Endothelial cell of umbilical vein (primary cell): ENCODE data around the gene ZNF831. TPM values are rescaled to one million over a fixed set of nuclear protein-coding genes. Genes with fewer than 3 reads are reported as not detected.

Experiments
- BruUV-seq: library from RNA; stranded (reverse); fragments of 400-500 nt; replicated peaks from 2 replicates; lab custom pipeline; 2021; lab: Mats Ljungman, UMichigan
- CTCF ChIA-PET: fragments of 300-600, 350-600 bp; sonication (Branson Sonifier 250); formaldehyde crosslinking; loops from one replicate; lab custom pipeline; 2021; ENCODE audit warnings: antibody characterized with exemption, inconsistent platforms; lab: Charles Lee
- POLR2A ChIA-PET: fragments of 300-600, 350-600 bp; sonication (Branson Sonifier 250); formaldehyde crosslinking; loops from one replicate; lab custom pipeline; 2021; ENCODE audit warnings: antibody characterized with exemption, inconsistent platforms; lab: Charles Lee
- DNase-seq: peaks from one replicate; pipeline ENCODE4 v3.0.0-alpha.2; 2011; ENCODE audit warnings: low read depth, low spot score
- FAIRE-seq: peaks from 2 replicates; lab custom pipeline; 2011; peaks lifted over from hg19 to GRCh38; lab: Jason Lieb, UNC
- H2AFZ ChIP-seq: 2 replicates; pipeline ENCODE4 v1.6.0; 2012; ENCODE audit warnings: low read depth, low read length, control low read depth, inconsistent platforms
- H3K27ac ChIP-seq: 2 replicates; pipeline ENCODE4 v1.5.1; 2011; ENCODE audit warnings: low read depth, mild to moderate bottlenecking, control low read depth, low read length, moderate library complexity; ENCODE audit not compliant: insufficient read depth
- H3K27me3 ChIP-seq, 2 experiments: 2 replicates each; pipeline versions ENCODE4 v1.6.0 to v1.6.1; 2011; ENCODE audit warnings: low read length in 2 of 2, mixed read lengths in 1 of 2; ENCODE audit not compliant: control insufficient read depth in 2 of 2, insufficient read depth in 2 of 2
- H3K36me3 ChIP-seq, 2 experiments: 2 replicates in 1 of 2; 3 replicates in 1 of 2; pipeline ENCODE4 v1.5.1; 2011; ENCODE audit warnings: low read length in 2 of 2, mild to moderate bottlenecking in 1 of 2, moderate library complexity in 1 of 2; ENCODE audit not compliant: control insufficient read depth in 2 of 2, insufficient read depth in 2 of 2; ENCODE audit errors: extremely low read depth in 1 of 2
- H3K4me1 ChIP-seq: 3 replicates; pipeline ENCODE4 v1.5.1; 2011; ENCODE audit warnings: mild to moderate bottlenecking, low read length; ENCODE audit not compliant: control insufficient read depth, insufficient read depth; ENCODE audit errors: extremely low read depth
- H3K4me2 ChIP-seq: 2 replicates; pipeline ENCODE4 v1.6.1; 2011; ENCODE audit warnings: low read length, control low read depth, mixed read lengths; ENCODE audit not compliant: insufficient read depth
- H3K4me3 ChIP-seq, 3 experiments: fragments of 200-600 bp in 1 of 3; sonication (generic), shearing (Covaris generic) in 1 of 3; replicated peaks in 1 of 3; 2 replicates each; pipeline ENCODE4 v1.5.1; 2011 to 2016; ENCODE audit warnings: control low read depth in 3 of 3, low read length in 3 of 3, mild to moderate bottlenecking in 2 of 3, inconsistent platforms in 1 of 3, low read depth in 1 of 3, moderate library complexity in 1 of 3; ENCODE audit not compliant: insufficient read depth in 1 of 3
- H3K79me2 ChIP-seq: 2 replicates; pipeline ENCODE4 v1.6.0; 2012; ENCODE audit warnings: low read length, inconsistent platforms; ENCODE audit not compliant: control insufficient read depth, insufficient read depth
- H3K9ac ChIP-seq: replicated peaks from 2 replicates; pipeline ENCODE3; 2011; ENCODE audit warnings: low read length, control low read depth; ENCODE audit not compliant: insufficient read depth; ENCODE audit errors: extremely low read depth
- H3K9me1 ChIP-seq: replicated peaks from 3 replicates; pipeline ENCODE4 v1.6.0; 2011; ENCODE audit warnings: mild to moderate bottlenecking, low read length; ENCODE audit not compliant: control insufficient read depth, insufficient read depth; ENCODE audit errors: extremely low read depth
- H3K9me3 ChIP-seq: replicated peaks from 2 replicates; pipeline ENCODE4 v1.5.1; 2012; ENCODE audit warnings: low read length, inconsistent platforms; ENCODE audit not compliant: control insufficient read depth, insufficient read depth
- H4K20me1 ChIP-seq: replicated peaks from 2 replicates; pipeline ENCODE3; 2011; ENCODE audit warnings: mild to moderate bottlenecking, low read length; ENCODE audit not compliant: control insufficient read depth, insufficient read depth; ENCODE audit errors: extremely low read depth
- EZH2 ChIP-seq: IDR thresholded peaks from 2 replicates; pipeline ENCODE4 v1.6.1; 2012; ENCODE audit warnings: borderline replicate concordance, low read depth, mild to moderate bottlenecking, moderate library complexity, low read length, inconsistent platforms; ENCODE audit not compliant: severe bottlenecking
- GATA2 ChIP-seq: IDR thresholded peaks from 2 replicates; pipeline ENCODE4 v1.7.0; 2011; ENCODE audit warnings: low read depth, mild to moderate bottlenecking, moderate library complexity, mixed read lengths, low read length; ENCODE audit not compliant: insufficient read length, insufficient read depth
- MAX ChIP-seq: IDR thresholded peaks from 2 replicates; pipeline ENCODE4 v1.6.1; 2011; ENCODE audit not compliant: insufficient read depth, insufficient read length
- MYC ChIP-seq: IDR thresholded peaks from one replicate; pipeline ENCODE4 v1.6.1; 2011; ENCODE audit warnings: mild to moderate bottlenecking, low read depth, low read length
- POLR2A ChIP-seq: IDR thresholded peaks from 2 replicates; pipeline ENCODE4 v1.6.1; 2012; ENCODE audit warnings: low read depth, mild to moderate bottlenecking, control low read depth, low read length
- POLR2AphosphoS5 ChIP-seq: IDR thresholded peaks from 2 replicates; pipeline ENCODE4 v1.6.1; 2012; ENCODE audit warnings: low read depth, mild to moderate bottlenecking, control low read depth, low read length, moderate library complexity; ENCODE audit not compliant: insufficient read depth
- dilution Hi-C: fragments of 300-500 bp; cut with MboI; formaldehyde crosslinking; loops from one replicate; pipeline ENCODE4 v1.15.0; 2019; ENCODE audit warnings: low sequenced_read_pairs; ENCODE audit not compliant: extremely low pct_ligation_motif_present
- intact Hi-C: fragments of 100-400 bp; cut with micrococcal nuclease; formaldehyde crosslinking; loops from one replicate; pipeline ENCODE4 v1.10.0; 2022
- polyA plus RNA-seq, 4 experiments: library from polyadenylated mRNA; depleted of rRNA in 3 of 4; stranded (reverse) in 3 of 4; unstranded in 1 of 4; fragments of >200 nt; gene quantifications; 2 replicates each; pipeline versions ENCODE4 v1.2.1 to v1.2.3, GENCODE V29; 2011 to 2012; ENCODE audit warnings: missing spikeins in 1 of 4
- total RNA-seq: library from RNA; stranded (reverse); gene quantifications from 2 replicates; pipeline ENCODE4 v1.2.3, GENCODE V29; 2021

The ZNF831 gene
- total and polyA plus RNA-seq, 2 donors (not counting 3 experiments of a cell fraction or from before 2014, with no cell fraction given) = not detected

DNA sequence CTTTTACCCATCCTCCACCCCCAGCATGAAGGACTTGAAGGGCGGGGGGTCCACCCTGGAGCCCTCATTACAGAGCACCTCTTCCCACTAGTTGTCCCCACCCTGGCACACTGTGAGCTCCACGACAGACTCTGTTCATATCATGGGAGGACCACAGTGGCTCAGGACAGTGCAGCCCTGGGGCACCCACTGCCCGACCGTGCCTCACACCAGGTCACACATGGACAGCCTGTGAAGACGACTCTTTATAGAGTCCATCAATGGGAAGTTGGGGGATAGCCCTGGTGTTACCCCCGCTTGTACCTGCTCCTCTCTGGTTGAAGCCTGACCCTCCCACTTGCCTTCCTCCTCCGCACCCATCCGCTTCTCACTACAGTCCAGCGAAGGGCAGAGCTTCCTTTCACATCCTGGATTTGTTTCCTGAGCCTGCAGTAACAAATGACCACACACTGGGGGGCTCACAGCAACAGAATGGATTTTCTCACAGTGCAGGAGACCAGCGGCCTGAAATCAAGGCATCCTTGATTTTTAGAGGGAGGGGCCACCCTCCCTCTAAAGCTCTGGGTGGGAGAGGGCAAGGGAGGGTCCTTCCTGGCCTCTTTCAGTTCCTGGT, 15.5 kb downstream of the ZNF831 start:
- Histone ChIP-seq H2AFZ (no peak overlapping the region), H3K4me1 (no peaks in the 10 kb centered on the region), H3K4me3 (no peak overlapping the region), H3K27me3 (no peaks in the 10 kb centered on the region), H3K9me3 (no peaks in the 10 kb centered on the region), H3K9me1 (no peaks in the 10 kb centered on the region), H3K9ac (no peak overlapping the region), H3K79me2 (no peaks in the 10 kb centered on the region), H3K4me2 (no peak overlapping the region), H3K36me3 (no peaks in the 10 kb centered on the region), H3K27ac (no peak overlapping the region), H4K20me1 (no peaks in the 10 kb centered on the region)
- FAIRE-seq = no peak
- ChIA-PET POLR2A (no interaction called here), CTCF (no interaction called here)
- dilution Hi-C loops = no loop called here
- DNase-seq = no peak
- no TSS peak for BruUV-seq
- TF ChIP-seq GATA2 = no peak
- no peak for TF ChIP-seq POLR2AphosphoS5
- no peak for TF ChIP-seq MAX
- intact Hi-C loops = no loop called here

DNA sequence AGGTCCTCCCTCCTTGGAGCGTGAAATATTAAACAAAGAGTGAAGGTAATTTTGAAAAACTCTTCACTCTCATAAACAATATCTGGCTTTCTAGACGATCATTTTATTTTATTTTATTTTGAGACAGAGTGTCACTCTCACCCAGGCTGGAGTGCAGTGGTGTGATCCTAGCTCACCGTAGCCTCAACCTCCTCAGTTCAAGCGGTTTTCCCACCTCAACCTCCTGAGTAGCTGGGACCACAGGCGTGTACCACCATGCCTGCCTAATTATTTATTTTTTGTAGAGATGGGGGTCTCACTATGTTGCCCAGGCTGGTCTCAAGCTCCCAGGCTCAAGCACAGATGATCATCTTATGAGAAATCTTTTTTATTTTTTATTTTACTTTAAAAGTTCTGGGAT, 16.4 kb downstream of the ZNF831 start:
- Histone ChIP-seq H3K4me2 (no peak overlapping the region), H3K4me3 (no peak overlapping the region), H3K9me1 (no peaks in the 10 kb centered on the region), H3K27ac (no peak overlapping the region), H3K4me1 (no peaks in the 10 kb centered on the region), H3K36me3 (no peaks in the 10 kb centered on the region), H3K27me3 (no peaks in the 10 kb centered on the region), H4K20me1 (no peaks in the 10 kb centered on the region), H2AFZ (no peak overlapping the region), H3K79me2 (no peaks in the 10 kb centered on the region), H3K9me3 (no peaks in the 10 kb centered on the region), H3K9ac (no peak overlapping the region)
- no peak for DNase-seq
- TF ChIP-seq GATA2 = no peak
- TF ChIP-seq EZH2 = no peak
- TF ChIP-seq MAX = no peak
- TF ChIP-seq POLR2A = no peak
- TF ChIP-seq POLR2AphosphoS5 = no peak
- TF ChIP-seq MYC = no peak
- no peak for FAIRE-seq
- ChIA-PET CTCF (no interaction called here), POLR2A (no interaction called here)
- no TSS peak for BruUV-seq
- intact Hi-C loops = no loop called here
- dilution Hi-C loops = no loop called here
